Mucosa of descending colon (tissue), 3 donors: ENCODE results near the gene VPS33B. TPM values are rescaled to one million over a fixed set of nuclear protein-coding genes. Genes with fewer than 3 reads are reported as not detected.

Source experiments
- ATAC-seq: fragments of 200-7000 bp; cut with Tn5 transposase; one replicate; pipeline ENCODE4 v1.9.1; 2020; ENCODE audit warnings: mild to moderate bottlenecking, moderate library complexity
- DNase-seq, 3 donors: peaks; one replicate each; pipeline ENCODE4 v3.0.0-alpha.2; 2020
- H3K36me3 ChIP-seq: fragments of 200-600 bp; one replicate; pipeline ENCODE4 v1.8.0; 2021; ENCODE audit warnings: low read depth, mild to moderate bottlenecking
- H3K4me1 ChIP-seq: fragments of 200-600 bp; one replicate; pipeline ENCODE4 v1.8.0; 2021; ENCODE audit warnings: low read depth, mild to moderate bottlenecking
- H3K4me3 ChIP-seq: fragments of 200-600 bp; one replicate; pipeline ENCODE4 v1.8.0; 2021; ENCODE audit warnings: mild to moderate bottlenecking
- H3K9me3 ChIP-seq: fragments of 200-600 bp; one replicate; pipeline ENCODE4 v1.8.0; 2021; ENCODE audit warnings: mild to moderate bottlenecking
- CTCF ChIP-seq: fragments of 200-600 bp; IDR thresholded peaks from one replicate; pipeline ENCODE4 v1.8.0; 2022; ENCODE audit warnings: antibody characterized with exemption, mild to moderate bottlenecking
- intact Hi-C, 2 donors: fragments of 100-400 bp; cut with DNase I in 1 of 2; cut with micrococcal nuclease in 1 of 2; formaldehyde crosslinking; loops; one replicate each; pipeline versions ENCODE4 v1.11.0 to v1.11.1; 2022; cut with DNase I, micrococcal nuclease
- total RNA-seq, 3 donors: library from RNA; stranded (reverse); fragmentation: NEBNext Ultra II Directional in 2 of 3; extraction: Animal tissue kit (Norgen Biotek cat#: 25700) in 2 of 3; gene quantifications; one replicate each; pipeline versions ENCODE4 v1.2.1 to v1.2.4, GENCODE V29; 2021 to 2023
- donor health status: DM: no; HTN: no; CAD: no; lungs with moderate emphysema.
- donor health status: DM: no; HTN: no; CAD: no.
- donor health status: DM: no; HTN: yes; CAD: no.

Gene VPS33B
- total RNA-seq, 3 donors from 2014 or later = 13.4 to 22.7 (median 16.2) TPM

- no peak for TF ChIP-seq CTCF
- Histone ChIP-seq H3K9me3 (no peaks in the 10 kb centered on the region), H3K4me3 (no peak overlapping the region), H3K36me3 (no peaks in the 10 kb centered on the region), H3K4me1 (no peaks in the 10 kb centered on the region)
- intact Hi-C loops = no loop called here
- ATAC-seq (no peak), DNase-seq (no peak)
These were observed 60.4 kb downstream of the VPS33B start for GRCh38 chr15:90962021-90962420.

DNA sequence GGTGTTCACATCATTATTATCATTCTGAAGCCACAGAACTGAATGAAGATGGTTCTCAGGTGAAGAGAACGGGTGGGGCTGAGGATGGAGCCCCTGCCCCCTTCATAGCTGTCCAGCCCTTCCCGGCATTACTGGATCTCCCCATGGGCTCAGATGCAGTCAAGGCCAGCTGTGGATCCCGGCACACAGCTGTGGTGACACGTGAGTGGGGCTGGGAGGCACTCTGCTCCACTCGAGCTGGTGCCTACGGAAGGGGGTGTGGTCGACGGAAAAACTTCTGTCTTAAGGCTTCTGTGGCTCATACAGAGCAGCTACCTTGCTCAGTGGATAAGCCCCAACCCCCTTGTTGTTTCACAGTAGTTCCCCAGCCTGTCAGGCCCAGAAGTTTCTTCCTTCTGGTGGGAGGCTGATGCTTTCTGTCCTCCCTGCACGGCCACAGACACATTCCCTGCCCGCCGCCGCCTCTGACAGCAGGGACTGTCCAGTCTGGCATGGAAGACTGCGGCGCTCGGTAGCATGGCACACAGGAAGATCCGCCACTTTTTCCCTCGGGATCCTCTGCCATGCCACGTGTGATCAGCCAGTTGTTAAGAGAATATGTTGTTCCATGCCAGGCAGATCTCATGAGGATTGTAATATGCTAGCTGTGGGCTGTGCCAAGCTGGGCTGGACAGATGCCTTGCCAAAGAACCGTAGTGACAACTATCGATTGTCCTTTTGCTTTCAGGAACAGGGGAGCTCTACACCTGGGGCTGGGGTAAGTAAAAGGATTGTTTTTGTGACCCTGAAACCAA, 61.9 kb downstream of the VPS33B start:
- Histone ChIP-seq H3K9me3 (no peaks in the 10 kb centered on the region), H3K36me3 (no peaks in the 10 kb centered on the region), H3K4me3 (no peak overlapping the region), H3K4me1 (peaks cover 12% of the 10 kb centered on the region)
- intact Hi-C loops = no loop called here
- DNase-seq (no peak), ATAC-seq (no peak)
- TF ChIP-seq CTCF = no peak

- intact Hi-C loops = loop anchor here in 1 of 2 donors (10.0 kb wide), 1 partner anchor 305 kb away; no protein-coding TSS in a partner anchor
- no peak for TF ChIP-seq CTCF
- ATAC-seq (no peak), DNase-seq (no peak)
- H3K4me3 ChIP-seq = no peak overlapping the region
- no peaks in the 10 kb centered on the region for H3K36me3 ChIP-seq
- no peaks in the 10 kb centered on the region for H3K9me3 ChIP-seq
- H3K4me1 ChIP-seq = peaks cover 16% of the 10 kb centered on the region
These were observed 62.5 kb downstream of the VPS33B start for GRCh38 chr15:90959894-90960293.

GRCh38 chr15:90959028-90959595, 63.3 kb downstream of the VPS33B start:
- H3K4me1 ChIP-seq = peaks cover 16% of the 10 kb centered on the region
- ATAC-seq (no peak), DNase-seq (no peak)
- no peak overlapping the region for H3K4me3 ChIP-seq
- intact Hi-C loops = loop anchor here in 1 of 2 donors (10.0 kb wide), 1 partner anchor 306 kb away; no protein-coding TSS in a partner anchor
- no peaks in the 10 kb centered on the region for H3K9me3 ChIP-seq
- no peak for TF ChIP-seq CTCF
- H3K36me3 ChIP-seq = no peaks in the 10 kb centered on the region

- H3K36me3 ChIP-seq = no peaks in the 10 kb centered on the region
- no peak for ATAC-seq
- H3K9me3 ChIP-seq = no peaks in the 10 kb centered on the region
- intact Hi-C loops = loop anchor here in 1 of 2 donors (10.0 kb wide), 1 partner anchor 307 kb away; no protein-coding TSS in a partner anchor
- no peak overlapping the region for H3K4me3 ChIP-seq
- DNase-seq = no peak
- TF ChIP-seq CTCF = no peak
- peaks cover 16% of the 10 kb centered on the region for H3K4me1 ChIP-seq
These were observed 64.6 kb downstream of the VPS33B start for GRCh38 chr15:90957791-90958190.
